ENCODE results near the gene SUCO.

DNA sequence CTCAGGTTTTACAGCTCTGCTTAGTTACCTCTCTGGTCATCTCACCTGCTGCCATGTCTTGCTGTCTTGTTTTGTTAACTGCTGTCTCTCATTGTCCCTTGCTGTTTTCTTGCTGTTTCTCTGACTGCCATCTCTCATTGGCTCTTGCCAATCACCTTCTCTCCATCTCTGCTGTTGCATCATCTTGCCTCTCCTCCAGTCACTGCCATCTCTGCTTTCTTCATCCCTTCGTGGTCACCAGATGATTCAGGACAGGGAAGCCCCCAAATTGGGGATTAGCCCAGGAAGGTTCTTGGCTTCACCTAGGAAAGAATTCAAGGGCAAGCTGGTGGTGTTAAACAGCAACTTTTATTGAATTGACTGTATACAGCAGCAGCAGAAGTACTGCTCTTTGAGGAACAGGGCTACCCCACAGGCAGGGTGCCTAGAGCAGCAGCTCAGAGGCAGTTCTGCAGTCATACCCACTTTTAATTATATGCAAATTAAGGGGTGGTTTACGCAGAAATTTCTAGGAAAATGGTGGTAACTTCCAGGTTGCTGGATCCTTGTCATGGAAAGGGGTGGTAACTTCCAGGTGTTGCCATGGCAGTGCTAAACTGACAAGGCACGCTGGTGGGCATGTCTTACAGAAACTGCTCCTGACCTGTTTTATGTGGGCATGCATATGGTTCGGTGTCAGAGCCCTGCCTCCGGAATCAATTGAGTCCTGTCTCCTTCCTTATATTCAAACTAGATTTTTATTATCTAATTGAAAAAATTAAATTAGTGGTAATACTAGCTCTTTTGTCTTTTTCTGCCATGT lies 33.4 kb downstream of the SUCO start:
- TF ChIP-seq ZNF274 (IDR thresholded peaks at IDR 0.05; ENCODE audit: low read depth, low read length) (no peak), YY1 (IDR thresholded peaks at IDR 0.05; ENCODE audit: insufficient read depth, insufficient read length) (no peak), SUZ12 (IDR thresholded peaks at IDR 0.05; ENCODE audit: extremely low read depth, insufficient read depth, insufficient read length) (no peak)
